ENCODE results near the gene EBLN2.

DNA sequence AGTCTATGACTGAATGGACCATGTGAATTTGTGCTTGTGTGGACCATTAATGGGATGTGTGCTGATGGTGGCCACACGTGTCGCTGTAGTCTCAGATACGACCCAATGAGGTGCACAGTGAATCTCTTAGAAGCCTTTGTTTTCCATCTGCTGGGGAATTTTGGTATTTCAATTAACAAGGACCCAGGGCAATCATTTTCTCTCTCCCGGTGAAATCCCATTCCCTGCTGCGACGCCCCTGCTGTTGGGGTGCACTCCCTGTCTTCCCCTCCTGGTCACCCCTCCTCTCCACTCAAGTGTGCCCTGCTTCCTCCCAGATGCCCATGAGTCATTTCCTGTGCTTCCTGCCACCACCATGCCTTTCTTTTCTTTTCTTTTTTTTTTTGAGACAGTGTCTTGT, 32.7 kb downstream of the EBLN2 start:
- TF ChIP-seq, protein P1, sequence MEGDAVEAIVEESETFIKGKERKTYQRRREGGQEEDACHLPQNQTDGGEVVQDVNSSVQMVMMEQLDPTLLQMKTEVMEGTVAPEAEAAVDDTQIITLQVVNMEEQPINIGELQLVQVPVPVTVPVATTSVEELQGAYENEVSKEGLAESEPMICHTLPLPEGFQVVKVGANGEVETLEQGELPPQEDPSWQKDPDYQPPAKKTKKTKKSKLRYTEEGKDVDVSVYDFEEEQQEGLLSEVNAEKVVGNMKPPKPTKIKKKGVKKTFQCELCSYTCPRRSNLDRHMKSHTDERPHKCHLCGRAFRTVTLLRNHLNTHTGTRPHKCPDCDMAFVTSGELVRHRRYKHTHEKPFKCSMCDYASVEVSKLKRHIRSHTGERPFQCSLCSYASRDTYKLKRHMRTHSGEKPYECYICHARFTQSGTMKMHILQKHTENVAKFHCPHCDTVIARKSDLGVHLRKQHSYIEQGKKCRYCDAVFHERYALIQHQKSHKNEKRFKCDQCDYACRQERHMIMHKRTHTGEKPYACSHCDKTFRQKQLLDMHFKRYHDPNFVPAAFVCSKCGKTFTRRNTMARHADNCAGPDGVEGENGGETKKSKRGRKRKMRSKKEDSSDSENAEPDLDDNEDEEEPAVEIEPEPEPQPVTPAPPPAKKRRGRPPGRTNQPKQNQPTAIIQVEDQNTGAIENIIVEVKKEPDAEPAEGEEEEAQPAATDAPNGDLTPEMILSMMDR (IDR thresholded peaks at IDR 0.05): no peak
- TF ChIP-seq POLR2A (IDR thresholded peaks at IDR 0.05) (no peak), POLR2AphosphoS5 (IDR thresholded peaks at IDR 0.05; ENCODE audit: insufficient read depth in 1 of 2, low read depth in 1 of 2) (no peak)
